ENCODE data around the gene KIF26B. TPM values are rescaled to one million over a fixed set of nuclear protein-coding genes. Genes with fewer than 3 reads are reported as not detected.

Gene KIF26B
- total RNA-seq, 1 donor from 2014 or later: 43.1 TPM

DNA sequence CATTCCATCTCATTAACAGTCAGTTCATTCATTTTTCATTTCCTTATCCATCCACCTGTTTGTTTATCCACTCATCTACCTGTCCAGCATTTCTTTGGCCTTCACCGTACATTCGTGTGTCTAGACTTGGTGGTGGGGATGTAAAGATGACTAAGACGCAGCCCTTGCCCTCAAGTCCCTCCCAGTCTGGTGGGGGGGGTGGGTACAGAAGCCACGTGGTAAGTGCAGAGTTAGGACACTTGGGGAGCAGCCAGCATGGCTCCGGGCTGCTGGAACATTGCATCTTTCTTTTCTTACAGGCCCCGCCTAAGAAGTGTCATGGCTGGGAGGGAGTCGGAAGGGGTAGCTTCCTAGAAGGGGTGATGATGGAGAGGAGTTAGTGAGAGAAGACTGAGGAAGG, 17.2 kb downstream of the KIF26B start:
- DNase-seq (ENCODE audit: low spot score): no peak

DNA sequence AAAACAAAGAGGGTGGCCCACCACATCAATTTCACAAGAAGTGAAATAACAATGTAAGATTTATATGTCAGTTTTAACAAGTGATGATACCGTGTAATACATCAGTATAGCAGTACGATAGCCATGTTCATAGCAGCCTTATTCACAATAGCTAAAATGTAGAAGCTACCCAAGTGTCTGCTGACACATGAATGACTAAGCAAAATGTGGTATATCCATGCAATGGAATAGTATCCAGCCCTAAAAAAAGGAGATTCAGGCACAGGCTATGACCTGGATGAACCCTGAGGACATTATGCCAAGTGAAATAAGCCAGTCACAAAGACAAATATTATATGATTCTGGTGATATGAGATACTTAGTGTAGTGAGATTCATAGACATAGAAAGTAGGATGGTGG, 18.0 kb downstream of the KIF26B start:
- DNase-seq (ENCODE audit: low spot score): no peak

DNA sequence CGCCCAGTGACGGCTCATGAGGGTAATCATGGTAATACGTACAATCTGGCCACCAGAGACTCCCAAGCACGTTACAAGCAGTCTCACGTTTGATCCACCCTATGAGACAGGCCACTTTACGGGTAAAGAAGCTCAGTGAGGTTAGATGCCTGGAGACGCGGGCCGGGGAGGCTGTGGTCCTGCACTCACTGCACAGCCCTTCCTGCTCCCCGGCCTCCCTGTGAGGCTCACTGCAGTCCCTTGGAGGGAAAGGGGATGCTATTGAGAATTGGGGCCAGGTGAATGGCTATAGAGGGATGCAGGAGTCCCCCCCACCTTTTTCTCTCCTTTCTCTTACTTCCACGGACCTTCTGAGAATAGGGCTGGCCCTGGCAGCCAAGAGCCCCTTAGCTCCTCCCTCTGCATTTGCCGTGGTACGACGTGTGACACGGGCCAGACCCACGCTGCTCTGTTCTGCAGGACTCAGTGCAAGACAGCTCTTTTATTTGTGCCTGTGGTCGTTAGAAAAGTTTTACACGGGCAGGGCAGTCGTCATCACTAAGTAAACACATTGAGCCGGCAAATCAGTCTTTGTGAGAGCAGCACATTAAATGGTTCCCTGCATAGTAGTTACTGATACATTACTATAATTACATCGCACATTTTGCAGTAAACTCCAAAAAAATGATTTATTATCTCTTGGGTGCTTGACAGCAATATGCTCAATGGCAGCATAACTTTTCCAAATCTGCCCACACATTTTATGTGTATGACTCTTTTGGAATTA, 18.8 kb downstream of the KIF26B start:
- no peak for DNase-seq (ENCODE audit: low spot score)

DNA sequence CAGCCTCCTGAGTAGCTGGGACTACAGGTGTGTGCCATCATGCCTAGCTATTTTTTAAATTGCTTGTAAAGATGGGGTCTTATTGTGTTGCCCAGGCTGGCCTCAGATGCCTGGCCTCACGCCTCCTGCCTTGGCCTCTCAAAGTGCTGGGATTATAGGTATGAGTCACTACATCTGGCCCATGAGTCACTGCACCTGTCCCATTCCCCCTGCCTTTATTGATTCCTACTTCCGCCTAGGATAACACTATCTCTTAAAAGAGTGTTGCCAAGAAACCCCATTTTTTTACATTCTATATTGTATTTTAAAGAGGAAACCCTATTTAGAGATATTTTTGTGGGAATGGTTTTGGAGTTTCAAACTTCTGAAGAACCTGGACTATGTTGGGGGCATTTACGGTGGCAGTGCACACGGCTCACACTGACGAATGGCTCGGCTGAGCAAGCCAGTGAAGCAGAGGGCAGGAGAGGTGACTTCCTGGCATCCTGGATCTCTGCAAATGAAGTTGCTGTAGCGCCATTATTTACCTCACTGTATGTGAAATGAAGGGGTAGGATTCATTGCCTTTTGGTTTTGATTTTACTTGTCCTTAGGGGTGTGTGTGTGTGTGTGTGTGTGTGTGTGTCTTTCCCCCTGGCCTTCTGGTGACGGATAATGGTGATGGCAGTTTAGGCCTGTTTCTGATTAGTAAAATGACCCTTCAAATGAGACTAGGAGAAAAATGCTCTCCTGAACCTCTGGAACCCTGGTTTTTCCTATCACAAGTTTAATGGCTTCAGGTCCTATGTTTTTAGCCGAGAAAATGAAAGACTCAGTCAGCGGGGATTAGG, 22.5 kb downstream of the KIF26B start:
- DNase-seq (ENCODE audit: low spot score): no peak

DNA sequence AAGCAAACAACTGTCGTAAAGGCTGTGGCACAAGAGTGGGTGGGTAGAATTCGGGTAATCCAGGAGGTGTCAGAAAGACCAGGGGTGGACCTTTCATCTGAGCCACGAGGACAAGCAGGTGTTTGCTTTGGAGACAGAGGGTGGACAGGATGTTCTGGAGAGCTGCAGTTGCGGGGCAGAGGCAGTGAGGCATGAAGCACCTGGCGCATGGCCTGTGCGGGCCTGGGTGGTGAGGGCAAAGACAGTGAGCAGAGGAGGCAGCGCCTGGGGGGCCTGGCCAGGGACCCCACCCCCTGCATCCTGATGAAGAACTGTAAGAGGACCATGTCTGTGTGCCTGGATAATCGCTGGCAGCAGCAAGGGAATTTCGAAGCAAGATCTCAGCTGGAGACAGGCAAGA, 24.9 kb downstream of the KIF26B start:
- no peak for DNase-seq (ENCODE audit: low spot score)

DNA sequence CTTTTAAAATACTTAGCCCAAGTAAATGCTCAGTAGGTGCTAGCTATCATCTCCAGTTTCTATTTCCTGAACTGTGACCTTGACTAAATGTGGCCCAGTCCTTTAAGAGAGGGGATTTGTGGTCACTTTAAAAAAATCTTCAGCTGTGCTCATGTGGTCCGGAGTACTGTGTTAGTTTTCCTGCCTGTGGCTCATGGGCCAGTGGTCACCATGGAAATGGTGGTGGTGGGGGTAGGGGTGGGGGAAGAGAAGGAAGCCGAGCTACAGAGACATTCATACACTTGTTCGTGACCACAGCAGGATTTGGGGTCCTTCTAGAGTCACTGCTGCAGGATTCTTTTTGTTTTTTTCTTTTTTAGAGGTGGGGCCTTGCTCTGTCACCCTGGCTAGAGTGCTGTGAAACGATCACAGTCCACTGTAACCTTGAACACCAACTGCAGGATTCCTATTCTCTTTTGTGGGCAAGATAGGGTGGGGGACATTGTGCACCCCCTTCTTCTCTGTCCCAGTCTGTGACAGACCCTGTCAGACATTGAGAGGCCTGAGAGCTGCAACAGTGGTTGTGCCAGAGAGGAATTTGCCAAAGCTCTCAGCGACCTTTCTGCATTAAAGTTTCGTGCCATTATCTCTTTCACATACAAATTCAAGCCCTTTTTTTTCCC, 25.8 kb downstream of the KIF26B start:
- DNase-seq (ENCODE audit: low spot score): no peak

DNA sequence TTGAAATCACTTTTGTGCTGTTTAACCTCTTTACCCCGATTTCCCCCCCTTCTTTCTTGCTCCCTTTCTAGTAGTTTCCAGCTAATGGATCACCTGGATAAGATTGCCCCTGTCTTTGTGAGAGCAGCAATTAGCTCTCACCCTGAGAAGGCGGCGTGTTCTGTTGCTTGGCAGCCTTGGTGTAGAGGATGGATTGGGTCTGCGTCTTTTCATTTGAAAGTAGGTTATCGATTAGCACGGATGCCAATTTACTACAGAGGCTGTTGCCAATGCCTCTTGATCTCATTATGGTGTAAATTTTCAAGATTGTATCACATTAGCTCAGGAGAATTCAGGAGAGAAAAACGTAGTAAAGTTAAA, 26.4 kb downstream of the KIF26B start:
- DNase-seq (ENCODE audit: low spot score): no peak

DNA sequence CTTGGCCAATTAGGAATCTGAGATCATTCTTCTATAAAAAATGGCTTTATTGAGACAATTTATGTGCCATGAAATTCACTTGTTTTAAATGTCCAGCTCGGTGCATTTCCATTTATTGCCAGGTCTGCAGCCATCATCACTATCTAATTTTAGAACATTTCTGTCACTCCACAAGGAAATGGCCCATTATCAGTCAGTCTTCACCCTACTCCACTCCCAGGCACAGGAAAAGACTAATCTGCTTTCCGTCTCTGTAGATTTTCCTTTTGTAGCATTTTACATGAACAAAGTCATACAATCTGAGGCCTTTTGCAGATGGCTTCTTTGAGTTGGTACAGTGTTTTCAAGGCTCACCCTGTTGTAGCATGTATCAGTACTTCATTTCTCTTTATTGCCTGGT, 27.2 kb downstream of the KIF26B start:
- no peak for DNase-seq (ENCODE audit: low spot score)

DNA sequence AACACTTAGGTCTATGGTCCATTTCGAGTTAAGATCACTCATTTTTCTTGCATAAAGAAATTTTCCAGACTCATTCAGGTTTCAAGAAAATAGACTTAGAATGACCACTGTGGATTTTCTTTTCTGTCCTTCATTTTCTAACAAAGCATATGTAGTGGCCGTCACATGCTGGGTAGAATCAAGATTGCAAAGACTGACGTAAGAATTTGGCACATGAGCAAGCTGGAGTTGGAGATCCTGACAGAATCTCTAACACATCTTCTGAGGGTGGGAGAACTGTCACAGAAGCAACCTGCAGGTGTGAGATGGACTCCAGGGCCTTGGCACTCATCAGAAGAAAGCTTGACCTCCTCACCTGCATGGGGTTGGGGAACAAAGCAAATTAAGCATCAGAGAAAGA, 28.6 kb downstream of the KIF26B start:
- DNase-seq (ENCODE audit: low spot score): no peak

DNA sequence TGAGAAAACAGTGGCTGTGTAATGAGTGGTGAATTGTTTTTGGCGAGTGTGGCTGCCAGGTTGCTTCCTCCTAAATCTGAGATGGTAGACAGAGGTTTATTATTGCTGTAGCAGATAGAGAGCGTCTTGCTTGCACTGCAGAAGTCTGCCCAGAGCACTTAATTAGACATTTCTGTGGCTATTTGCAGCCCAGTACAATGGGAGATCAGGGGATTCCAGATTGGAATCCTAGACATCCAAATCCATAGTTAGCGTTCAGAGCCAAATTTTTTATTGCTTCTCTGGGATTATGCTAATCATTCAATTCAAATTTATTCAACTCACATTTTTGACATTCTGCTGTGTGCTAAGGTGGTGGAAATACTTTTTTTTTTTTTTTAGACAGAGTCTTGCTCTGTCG, 30.0 kb downstream of the KIF26B start:
- DNase-seq (ENCODE audit: low spot score): no peak

DNA sequence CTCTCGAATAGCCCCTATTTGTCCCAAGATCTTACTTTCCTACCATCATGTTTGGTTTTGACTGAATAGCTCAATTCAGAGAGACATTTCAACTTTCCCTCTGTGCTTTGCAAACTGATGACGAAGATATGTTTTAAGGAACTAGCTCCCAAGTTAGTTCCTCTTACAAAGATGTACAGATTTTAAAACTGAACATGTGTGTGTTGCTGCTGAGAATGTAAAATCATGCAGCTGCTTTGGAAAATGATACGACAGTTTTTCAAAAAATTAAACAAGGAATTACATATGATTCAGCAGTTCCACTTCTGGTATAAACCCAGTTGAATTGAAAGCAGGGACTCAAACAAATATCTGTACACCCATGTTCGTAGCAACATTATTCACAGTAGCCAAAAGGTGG, 33.6 kb downstream of the KIF26B start:
- no peak for DNase-seq (ENCODE audit: low spot score)

DNA sequence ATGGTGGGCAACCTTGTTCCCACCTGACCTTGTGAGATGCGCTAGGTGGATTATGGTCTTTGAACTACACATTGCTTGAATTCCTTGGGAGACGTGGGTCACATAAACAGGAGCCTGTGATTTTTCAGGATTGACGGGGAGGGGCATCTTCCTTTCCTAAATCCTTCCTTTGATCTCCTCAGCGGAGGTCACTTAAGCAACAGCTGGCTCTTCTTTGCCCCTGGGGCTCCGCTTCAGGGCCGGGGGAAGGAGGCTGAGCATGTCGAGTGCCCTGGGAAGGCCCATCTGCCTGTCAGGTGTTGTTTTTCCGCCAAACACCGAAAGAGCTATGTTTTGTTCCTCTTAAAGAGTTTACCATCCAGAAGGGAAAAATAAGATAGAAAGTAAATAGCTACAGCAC, 40.6 kb downstream of the KIF26B start:
- no peak for DNase-seq (ENCODE audit: low spot score)

DNA sequence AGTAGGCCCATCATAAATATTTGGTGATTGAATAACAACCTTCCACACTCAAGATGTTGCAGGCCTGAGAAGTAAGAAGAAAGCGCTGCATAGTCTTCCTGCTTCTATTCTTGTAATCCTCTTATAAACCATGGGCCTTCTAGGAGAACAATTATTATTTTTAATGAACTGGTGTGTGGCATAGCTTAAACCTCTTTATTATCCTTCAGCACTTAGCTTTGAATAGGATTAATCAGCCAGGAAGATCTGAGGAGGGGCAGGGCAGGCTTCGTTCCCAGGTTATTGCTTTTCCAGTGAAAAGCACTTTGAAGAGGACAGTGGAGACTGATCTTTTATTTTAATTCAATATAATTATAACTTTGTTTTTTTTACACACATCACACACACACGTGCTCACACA, 42.3 kb downstream of the KIF26B start:
- DNase-seq (ENCODE audit: low spot score): no peak

DNA sequence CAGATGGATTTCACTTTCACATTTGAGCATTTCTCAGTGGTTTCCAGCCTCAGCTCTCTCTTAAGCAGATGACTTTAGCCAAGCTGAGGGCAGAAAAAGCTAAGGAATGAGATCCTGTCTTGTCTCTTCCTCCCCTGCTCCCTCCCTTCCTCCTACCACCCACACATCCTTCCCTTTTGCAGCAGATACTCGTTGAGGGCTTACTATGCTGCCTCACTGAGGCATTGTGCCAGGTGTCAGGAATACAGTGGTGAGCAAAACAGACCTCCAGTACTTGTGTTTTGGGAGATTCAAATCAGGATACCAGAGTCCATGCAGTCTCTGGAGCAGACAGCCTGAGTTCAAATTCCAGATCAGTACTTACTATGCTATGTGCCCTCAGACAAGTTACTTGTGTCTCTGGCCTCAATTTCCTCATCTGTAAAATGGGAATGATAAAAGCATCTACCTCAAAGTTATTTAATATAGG, 43.2 kb downstream of the KIF26B start:
- DNase-seq (ENCODE audit: low spot score): peak; percentile 90

DNA sequence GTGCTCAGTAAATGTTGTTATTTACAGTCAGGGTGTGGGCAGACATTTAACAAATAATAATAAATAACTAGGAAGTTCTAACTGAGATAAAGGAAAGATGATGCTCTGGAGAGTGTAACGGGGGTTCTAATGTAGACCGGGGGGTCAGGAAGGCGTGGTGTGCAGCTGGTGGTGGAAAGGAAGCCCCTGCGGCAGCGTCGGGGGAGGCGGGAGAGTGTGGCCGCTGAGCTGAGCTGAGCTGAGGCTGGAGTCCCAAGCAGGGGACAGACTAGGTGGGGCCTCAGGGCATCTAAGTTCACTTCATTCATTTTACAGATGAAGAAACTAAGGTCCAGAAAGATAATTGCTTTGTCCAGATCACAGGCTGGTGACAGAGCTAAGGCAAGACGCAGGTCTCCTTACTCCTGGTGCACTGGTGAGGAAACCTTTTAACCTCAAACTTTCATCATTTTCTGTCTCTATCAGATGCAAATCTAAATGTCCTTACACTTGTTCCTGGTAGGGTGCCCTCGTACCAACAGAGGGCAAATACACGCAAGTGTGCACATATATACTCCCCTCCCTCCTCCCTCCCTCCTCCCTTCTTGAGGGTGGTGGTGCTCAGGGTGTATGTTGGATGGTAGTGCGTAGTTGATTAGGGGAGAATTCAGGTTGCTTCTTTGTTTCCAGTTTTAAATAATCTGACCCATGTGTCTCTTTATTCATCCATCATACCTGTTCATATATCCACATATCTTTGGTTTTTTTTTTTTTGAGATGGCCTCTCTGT, 44.1 kb downstream of the KIF26B start:
- DNase-seq (ENCODE audit: low spot score): no peak

DNA sequence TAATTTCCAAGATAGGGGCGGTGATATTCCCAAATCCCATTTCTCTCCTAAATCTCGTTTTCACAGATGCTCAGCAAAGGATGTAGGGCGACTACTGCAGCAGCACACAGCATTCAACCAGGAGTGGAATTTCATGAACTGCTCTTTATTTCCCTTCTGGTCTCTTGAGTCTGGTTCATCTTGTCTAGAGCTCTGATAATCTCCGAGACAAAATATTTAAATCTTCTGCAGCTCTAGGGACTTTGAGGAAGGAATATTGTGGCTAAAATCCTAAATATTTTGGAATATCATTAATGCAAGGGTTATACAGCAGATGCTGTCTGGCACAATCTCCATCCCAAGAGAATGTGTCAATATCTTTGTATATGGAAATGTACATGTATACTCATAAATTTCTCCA, 45.4 kb downstream of the KIF26B start:
- peak; percentile 83 for DNase-seq (ENCODE audit: low spot score)

DNA sequence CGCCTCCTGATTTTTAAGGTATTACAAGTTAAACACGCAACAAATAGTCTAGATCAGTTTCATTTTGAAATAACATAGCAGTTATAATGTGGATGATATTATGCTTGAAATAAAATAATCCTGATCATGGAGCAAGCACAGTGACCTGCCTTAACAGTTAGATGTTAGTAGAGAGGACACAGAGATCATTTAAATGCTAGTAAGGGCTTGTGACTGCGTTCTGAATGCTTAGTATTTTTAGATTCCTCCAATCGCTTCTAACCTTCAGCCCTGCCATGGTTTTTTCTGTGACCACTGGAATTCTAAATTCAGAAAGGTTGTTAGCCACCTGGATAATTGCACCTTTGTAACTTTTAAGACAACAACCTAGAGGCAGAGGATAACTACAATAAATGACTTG, 46.4 kb downstream of the KIF26B start:
- no peak for DNase-seq (ENCODE audit: low spot score)

DNA sequence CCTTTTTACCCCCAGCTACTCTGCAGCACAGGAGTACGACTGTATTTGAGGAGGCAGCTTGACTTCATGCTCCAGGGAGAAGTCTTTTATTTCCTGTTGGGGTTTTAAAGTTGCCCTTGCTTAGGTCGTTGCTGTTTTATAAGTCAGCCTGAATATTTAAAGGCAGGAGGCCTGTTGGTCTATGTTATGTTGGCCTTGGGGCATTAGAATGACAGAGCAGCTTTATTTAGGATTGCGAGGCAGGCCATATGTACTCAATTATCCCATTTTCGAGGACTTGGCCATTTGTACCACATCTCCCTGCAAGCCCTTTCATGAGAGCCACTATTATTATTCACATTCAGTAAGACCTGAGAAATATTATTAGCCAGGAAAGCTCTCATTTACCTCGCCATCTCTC, 47.0 kb downstream of the KIF26B start:
- DNase-seq (ENCODE audit: low spot score): no peak

DNA sequence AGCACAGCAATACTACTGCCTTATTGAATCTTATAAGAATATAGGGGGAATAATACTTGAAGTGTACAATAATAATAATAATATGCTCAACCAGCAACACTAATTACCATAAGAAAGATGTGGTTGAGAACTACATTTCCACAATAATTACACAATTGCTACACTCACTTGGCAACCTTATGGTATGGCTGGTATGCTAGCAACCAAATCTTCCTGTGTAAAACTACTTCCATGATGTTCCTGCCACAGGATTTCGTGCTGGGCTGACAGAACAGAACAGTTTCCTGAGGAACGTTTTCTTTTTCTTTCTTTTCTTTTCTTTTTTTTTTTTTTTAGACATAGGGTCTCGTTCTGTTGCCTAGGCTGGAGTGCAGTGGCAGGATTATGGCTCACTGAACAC, 50.6 kb downstream of the KIF26B start:
- DNase-seq (ENCODE audit: low spot score): no peak

DNA sequence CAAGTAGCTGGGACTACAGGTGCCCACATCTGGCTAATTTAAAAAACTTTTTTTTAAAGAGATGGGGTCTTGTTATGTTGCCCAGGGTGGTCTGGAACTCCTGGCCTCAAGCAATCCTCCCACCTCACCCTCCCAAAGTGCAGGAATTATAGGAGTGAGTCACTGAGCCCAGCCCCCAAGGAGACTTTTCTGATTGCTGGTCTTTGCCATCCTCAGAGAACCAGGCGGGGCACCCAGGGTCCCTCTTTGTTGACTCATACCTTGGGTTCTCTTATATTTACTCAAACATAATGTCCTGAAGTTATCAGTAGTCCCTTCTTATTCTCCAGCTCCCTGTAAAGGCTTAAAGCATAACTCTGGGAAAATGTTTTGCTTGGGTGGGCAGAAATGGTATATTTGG, 51.1 kb downstream of the KIF26B start:
- DNase-seq (ENCODE audit: low spot score): no peak

DNA sequence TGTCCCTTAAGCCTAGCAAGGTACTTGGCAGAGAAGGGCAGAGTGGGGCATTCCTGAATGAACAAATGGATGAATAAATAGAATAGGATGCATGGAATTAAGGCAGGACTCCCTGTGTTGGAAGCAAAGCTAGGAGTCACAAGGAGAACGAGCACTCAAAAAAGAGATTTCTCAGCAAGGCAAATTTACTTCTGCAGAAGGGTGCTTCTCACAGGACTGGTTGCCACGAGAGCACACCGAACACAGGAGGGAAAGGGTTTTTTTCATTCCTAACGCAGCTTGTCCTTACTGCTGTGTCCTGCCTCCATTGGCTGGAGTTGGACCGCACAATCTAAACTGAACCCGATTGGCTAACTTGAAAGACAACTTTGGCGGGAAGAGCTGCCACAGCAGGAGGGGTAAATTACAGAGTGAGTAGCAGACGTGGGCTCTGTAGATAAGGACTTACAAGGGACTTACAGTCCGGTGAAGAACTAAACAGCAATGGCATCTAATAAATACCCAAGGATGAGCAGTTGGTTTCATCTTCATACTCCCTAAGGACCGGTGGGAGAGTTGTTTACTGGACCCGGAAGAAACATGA, 52.4 kb downstream of the KIF26B start:
- no peak for DNase-seq (ENCODE audit: low spot score)
